Nephron progenitor cell (in vitro differentiated cells): ENCODE measurements around the gene DCAF11.

Source experiments
- DNase-seq: peaks from one replicate; pipeline ENCODE4 v3.0.0; 2021
- H3K27ac Mint-ChIP-seq: 2 replicates; pipeline ENCODE4 v1.8.0; 2021; ENCODE audit warnings: mild to moderate bottlenecking, moderate library complexity, mixed read lengths
- H3K27me3 Mint-ChIP-seq: 2 replicates; pipeline ENCODE4 v1.8.0; 2021; ENCODE audit warnings: mild to moderate bottlenecking, low read depth, mixed read lengths; ENCODE audit not compliant: poor library complexity
- H3K36me3 Mint-ChIP-seq: 2 replicates; pipeline ENCODE4 v1.8.0; 2021; ENCODE audit warnings: low read depth, mixed read lengths
- H3K4me1 Mint-ChIP-seq: 2 replicates; pipeline ENCODE4 v1.8.0; 2021; ENCODE audit warnings: mixed read lengths
- H3K4me3 Mint-ChIP-seq: 2 replicates; pipeline ENCODE4 v1.8.0; 2021; ENCODE audit warnings: mild to moderate bottlenecking, moderate library complexity, mixed read lengths
- H3K9me3 Mint-ChIP-seq: 2 replicates; pipeline ENCODE4 v1.8.0; 2021; ENCODE audit warnings: mild to moderate bottlenecking, moderate library complexity, mixed read lengths
- TF ChIP-seq, protein P1 (sequence below): fragments of 200-600 bp; sonication (generic); IDR thresholded peaks from 2 replicates; pipeline ENCODE4 v1.5.0; 2021; ENCODE audit warnings: antibody characterized with exemption

Gene DCAF11

DNA sequence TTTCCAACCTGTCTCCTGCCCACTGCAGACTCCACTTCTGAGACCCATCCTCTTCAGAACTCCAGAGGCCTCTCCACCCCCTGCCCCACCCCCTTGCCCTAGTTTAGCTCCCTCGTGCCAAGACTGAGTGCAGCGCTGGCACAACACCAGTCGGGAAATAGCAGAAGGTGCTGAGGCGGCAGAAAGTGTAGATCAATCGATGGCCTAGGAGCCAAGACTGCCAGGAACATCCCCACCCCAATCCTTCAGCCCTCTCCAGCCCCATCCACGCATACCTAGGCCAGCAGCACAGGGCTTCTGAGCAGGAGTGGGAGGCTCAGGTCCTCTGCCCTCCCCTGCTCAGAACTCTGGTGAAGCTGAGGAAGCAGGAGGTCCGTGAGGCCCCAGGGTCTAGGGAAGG, 42.1 kb upstream of the DCAF11 start:
- peaks cover 19% of the 10 kb centered on the region for H3K4me1 Mint-ChIP-seq
- H3K27me3 Mint-ChIP-seq = peaks cover 31% of the 10 kb centered on the region
- H3K27ac Mint-ChIP-seq = no peak overlapping the region
- H3K36me3 Mint-ChIP-seq = no peaks in the 10 kb centered on the region
- H3K4me3 Mint-ChIP-seq = no peak overlapping the region
- no peaks in the 10 kb centered on the region for H3K9me3 Mint-ChIP-seq
- no peak for DNase-seq
- TF ChIP-seq, protein P1, sequence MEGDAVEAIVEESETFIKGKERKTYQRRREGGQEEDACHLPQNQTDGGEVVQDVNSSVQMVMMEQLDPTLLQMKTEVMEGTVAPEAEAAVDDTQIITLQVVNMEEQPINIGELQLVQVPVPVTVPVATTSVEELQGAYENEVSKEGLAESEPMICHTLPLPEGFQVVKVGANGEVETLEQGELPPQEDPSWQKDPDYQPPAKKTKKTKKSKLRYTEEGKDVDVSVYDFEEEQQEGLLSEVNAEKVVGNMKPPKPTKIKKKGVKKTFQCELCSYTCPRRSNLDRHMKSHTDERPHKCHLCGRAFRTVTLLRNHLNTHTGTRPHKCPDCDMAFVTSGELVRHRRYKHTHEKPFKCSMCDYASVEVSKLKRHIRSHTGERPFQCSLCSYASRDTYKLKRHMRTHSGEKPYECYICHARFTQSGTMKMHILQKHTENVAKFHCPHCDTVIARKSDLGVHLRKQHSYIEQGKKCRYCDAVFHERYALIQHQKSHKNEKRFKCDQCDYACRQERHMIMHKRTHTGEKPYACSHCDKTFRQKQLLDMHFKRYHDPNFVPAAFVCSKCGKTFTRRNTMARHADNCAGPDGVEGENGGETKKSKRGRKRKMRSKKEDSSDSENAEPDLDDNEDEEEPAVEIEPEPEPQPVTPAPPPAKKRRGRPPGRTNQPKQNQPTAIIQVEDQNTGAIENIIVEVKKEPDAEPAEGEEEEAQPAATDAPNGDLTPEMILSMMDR = no peak

- Mint-ChIP-seq H3K36me3 (no peaks in the 10 kb centered on the region), H3K27ac (no peak overlapping the region), H3K27me3 (peaks cover 28% of the 10 kb centered on the region), H3K4me1 (peaks cover 20% of the 10 kb centered on the region), H3K9me3 (no peaks in the 10 kb centered on the region), H3K4me3 (no peak overlapping the region)
- no peak for DNase-seq
- TF ChIP-seq, protein P1 = no peak
These were observed 41.4 kb upstream of the DCAF11 start for GRCh38 chr14:24072881-24073877.

DNA sequence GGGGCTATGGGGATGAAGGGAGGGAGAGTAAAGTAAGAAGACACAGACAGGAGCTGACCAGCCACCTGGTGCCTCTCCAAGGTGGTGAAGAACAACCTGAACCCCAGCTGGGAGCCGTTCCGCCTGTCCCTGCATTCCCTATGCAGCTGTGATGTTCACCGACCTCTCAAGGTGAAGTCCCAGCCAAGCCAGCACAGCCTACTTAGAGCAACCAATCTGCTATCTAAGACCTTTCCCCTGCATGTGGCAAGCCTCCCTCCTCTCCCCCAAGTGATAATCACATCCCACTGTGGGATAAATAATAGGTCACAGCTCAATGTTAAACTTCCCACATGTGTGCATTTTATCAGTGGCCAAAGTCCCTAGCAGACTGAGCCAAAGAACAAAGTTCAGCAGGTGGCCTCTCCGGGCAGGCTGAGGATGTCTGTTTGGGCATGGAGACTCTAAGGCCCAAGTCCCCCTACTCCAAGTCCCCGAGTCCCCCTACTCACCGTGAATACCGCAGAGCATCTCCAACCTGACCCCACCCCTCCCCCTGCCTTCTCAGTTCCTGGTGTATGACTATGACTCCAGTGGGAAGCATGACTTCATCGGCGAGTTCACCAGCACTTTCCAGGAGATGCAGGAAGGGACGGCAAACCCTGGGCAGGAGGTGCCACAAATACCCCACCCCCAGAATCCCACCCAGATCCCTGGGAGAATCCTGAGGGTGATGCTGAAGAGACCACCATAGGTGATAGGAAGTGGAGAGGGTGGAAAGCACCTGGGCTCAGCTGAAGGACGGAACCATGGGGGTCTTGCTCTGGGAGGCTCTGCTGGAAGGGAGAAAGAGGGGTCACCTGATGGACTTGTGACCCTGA, 39.7 kb upstream of the DCAF11 start:
- Mint-ChIP-seq H3K9me3 (no peaks in the 10 kb centered on the region), H3K4me3 (no peak overlapping the region)

DNA sequence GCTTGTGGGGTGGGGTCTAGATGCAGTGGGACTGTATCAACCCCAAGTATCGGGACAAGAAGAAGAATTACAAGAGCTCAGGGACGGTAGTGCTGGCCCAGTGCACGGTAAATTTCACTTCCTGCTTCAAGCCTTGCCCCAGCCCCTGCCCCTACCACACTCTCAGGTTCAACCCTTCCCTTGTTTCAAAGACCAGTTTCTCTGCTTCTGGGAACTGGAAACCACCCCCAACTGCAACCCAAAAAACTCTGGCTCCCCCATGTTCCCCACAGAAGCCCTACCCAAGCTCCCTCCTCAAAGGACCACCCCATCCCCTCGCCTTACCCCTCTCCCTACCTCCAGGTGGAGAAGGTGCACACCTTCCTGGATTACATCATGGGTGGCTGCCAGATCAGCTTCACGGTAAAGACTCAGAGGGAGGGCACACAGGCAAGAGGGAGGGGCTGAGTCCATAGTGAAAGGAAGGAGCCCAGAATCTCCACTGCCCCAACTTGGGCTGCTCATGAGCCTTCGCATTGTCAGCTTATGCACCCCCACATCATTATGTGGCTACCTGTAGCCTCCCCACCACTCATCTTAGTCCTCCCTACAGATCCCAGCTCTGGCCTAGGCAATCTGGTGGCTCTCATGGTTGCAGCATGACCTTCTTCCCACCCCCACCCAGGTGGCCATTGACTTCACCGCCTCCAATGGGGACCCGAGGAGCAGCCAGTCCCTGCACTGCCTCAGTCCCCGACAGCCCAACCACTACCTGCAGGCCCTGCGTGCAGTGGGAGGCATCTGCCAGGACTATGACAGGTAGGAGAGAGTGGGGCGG, 38.9 kb upstream of the DCAF11 start:
- TF ChIP-seq, protein P1 = no peak
- no peaks in the 10 kb centered on the region for H3K9me3 Mint-ChIP-seq
- peaks cover 32% of the 10 kb centered on the region for H3K27me3 Mint-ChIP-seq
- no peaks in the 10 kb centered on the region for H3K36me3 Mint-ChIP-seq
- no peak overlapping the region for H3K27ac Mint-ChIP-seq
- no peak for DNase-seq
- H3K4me3 Mint-ChIP-seq = no peak overlapping the region
- H3K4me1 Mint-ChIP-seq = peaks cover 42% of the 10 kb centered on the region

More for the DNA sequence above, 39.7 kb upstream of the DCAF11 start:
- peaks cover 35% of the 10 kb centered on the region for H3K4me1 Mint-ChIP-seq
- no peak for DNase-seq
- peaks cover 29% of the 10 kb centered on the region for H3K27me3 Mint-ChIP-seq
- TF ChIP-seq, protein P1 = no peak
- no peak overlapping the region for H3K27ac Mint-ChIP-seq
- H3K36me3 Mint-ChIP-seq = no peaks in the 10 kb centered on the region

- Mint-ChIP-seq H3K36me3 (no peaks in the 10 kb centered on the region), H3K27me3 (peaks cover 35% of the 10 kb centered on the region), H3K4me3 (no peak overlapping the region), H3K9me3 (no peaks in the 10 kb centered on the region), H3K4me1 (peaks cover 40% of the 10 kb centered on the region), H3K27ac (no peak overlapping the region)
- TF ChIP-seq, protein P1 = no peak
- DNase-seq = no peak
These were observed 38.3 kb upstream of the DCAF11 start for GRCh38 chr14:24076302-24076601.
